Duodenal mucosa (tissue), 2 donors: ENCODE measurements around the gene DTYMK.
A peak's percentile ranks its signal among the peaks of the same experiment; 100 is the strongest.

ENCODE experiments used
- H3K27ac ChIP-seq: one replicate; pipeline ENCODE4 v1.7.0; 2013; ENCODE audit warnings: low read depth, low read length
- H3K27me3 ChIP-seq, 2 donors: one replicate each; pipeline ENCODE4 v1.7.0; 2013; ENCODE audit warnings: low read length in 2 of 2, control low read depth in 1 of 2; ENCODE audit not compliant: insufficient read depth in 2 of 2, control insufficient read depth in 1 of 2
- H3K36me3 ChIP-seq, 2 donors: one replicate each; pipeline ENCODE4 v1.7.0; 2013; ENCODE audit warnings: low read length in 2 of 2, control low read depth in 1 of 2; ENCODE audit not compliant: insufficient read depth in 2 of 2, control insufficient read depth in 1 of 2
- H3K4me1 ChIP-seq, 2 donors: one replicate each; pipeline ENCODE4 v1.7.0; 2013; ENCODE audit warnings: low read length in 2 of 2, control low read depth in 1 of 2; ENCODE audit not compliant: insufficient read depth in 2 of 2, control insufficient read depth in 1 of 2
- H3K4me3 ChIP-seq, 2 donors: one replicate each; pipeline ENCODE4 v1.7.0; 2013; ENCODE audit warnings: low read length in 2 of 2, low read depth in 1 of 2
- H3K9ac ChIP-seq, 2 donors: one replicate each; pipeline ENCODE4 v1.7.0; 2013; ENCODE audit warnings: low read length in 2 of 2, low read depth in 1 of 2
- H3K9me3 ChIP-seq, 2 donors: one replicate each; pipeline ENCODE4 v1.7.0; 2013; ENCODE audit warnings: low read length in 2 of 2, control low read depth in 1 of 2; ENCODE audit not compliant: control insufficient read depth in 1 of 2

DTYMK gene

DNA sequence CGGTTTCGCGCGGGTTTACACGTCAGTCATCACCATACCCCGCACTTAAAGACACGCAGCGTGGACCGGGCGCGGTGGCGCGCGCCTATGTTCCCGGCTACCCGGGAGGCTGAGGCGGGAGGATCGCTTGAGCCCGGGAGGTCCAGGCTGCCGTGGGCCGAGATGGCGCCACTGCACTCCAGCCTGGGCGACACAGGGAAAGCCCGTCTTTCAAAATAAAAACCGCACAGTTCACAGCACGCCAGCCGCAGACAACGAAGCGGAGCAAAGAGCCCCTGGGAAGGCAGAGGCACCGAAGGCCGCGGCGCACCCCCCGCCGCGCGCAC is 328 bp downstream of the DTYMK start:
- Histone ChIP-seq H3K4me1 (peaks cover 13 to 14% of the 10 kb centered on the region in 2 donors), H3K27ac (no peak overlapping the region), H3K9me3 (no peaks in the 10 kb centered on the region), H3K36me3 (peaks cover 4 to 15% of the 10 kb centered on the region in 2 donors), H3K9ac (peak overlapping the region; percentile 74 to 79), H3K4me3 (peak overlapping the region; percentile 87 to 89), H3K27me3 (no peaks in the 10 kb centered on the region)

DNA sequence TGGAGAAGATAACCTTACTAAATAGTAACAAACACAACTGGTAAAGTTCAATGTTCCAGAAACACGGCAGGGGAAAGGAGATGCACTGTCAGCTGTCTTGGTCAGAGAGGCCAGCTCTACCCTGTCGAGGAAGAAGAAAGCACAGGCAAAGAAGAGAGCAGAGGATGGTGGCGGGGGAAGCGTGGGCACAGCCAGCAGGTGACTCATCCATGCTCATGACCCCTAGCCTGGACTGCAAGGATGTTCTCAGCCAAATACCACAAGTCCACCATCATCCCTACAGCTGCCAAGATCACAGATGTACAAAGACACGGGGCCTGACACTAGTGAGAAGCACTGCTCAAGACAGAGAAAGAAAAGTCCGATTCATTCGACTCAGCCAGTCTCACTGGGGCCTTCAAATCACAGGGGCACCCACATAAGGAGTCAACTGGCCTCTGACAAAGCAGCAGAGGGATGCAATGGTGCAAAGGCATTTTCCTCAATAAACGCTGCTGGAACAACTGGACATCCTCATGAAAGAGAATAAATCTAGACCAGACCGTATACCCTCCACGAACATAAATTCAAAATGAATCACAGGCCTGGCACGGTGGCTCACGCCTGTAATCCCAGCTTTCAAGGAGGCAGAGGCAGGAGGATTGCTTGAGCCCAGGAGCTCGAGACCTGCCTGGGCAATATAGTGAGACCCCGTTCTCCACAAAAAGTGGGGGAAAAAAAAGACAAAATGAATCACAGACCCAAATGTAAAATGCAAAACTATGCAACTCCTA is 5.6 kb downstream of the DTYMK start:
- Histone ChIP-seq H3K36me3 (peaks cover 10 to 34% of the 10 kb centered on the region in 2 donors), H3K27me3 (no peaks in the 10 kb centered on the region), H3K27ac (no peak overlapping the region), H3K4me3 (no peak overlapping the region), H3K9me3 (no peaks in the 10 kb centered on the region), H3K4me1 (peaks cover 2 to 7% of the 10 kb centered on the region in 2 donors), H3K9ac (no peak overlapping the region)

DNA sequence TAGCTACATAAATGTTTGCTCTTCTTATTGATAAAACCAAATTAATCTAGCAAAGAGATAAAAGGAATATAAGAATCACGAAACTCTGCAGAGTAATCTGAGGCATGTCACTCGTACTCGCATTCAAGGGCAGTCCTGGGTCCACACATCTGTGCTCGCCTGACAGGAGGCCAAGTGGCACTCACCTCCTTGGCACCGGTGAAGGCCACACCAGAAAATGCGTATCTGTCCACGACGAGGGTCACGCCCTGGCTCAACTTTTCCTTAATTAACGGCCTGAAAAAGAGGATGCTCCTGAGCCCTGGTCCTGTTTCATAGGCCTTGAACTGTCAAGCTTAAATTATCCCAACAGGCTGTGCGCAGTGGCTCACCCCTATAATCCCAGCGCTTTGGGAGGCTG is 6.6 kb downstream of the DTYMK start:
- Histone ChIP-seq H3K27ac (no peak overlapping the region), H3K9me3 (no peaks in the 10 kb centered on the region), H3K36me3 (peaks cover 10 to 34% of the 10 kb centered on the region in 2 donors), H3K4me1 (no peaks in the 10 kb centered on the region), H3K27me3 (no peaks in the 10 kb centered on the region), H3K4me3 (no peak overlapping the region), H3K9ac (no peak overlapping the region)

DNA sequence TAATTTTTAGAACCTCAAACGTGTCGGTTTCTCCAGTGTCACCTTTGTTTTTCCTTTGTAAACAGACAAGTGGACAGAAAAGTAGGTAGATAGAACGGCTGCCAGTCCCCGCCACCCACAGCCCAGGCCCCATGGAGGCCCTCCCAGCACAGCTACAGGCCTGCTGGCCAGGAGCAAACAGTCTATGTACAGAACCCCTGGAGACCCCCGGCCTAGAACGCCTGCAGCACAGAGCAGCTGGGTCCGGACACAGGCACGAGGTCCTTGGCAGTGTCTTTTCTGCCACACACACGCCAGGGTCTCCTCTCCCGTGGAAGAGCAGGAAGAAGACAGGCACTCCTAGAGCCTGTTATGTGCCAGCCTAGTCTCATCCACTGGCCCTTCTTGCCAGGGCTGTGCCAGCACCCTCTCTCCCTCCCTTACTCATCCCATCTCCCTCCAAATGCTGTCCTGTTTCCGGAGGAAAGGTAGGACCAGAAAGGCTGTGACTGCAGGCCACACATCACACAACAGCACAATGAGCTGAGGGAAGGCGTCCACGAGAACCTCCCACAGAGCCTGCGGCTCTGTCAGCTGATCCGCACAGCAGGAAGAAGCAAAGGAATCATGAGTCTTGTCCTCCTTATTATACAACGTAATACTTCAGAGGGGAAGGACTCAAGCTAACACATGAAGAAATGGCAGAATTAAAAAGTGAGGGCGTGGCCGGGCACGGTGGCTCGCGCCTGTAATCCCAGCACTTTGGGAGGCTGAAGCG is 7.7 kb downstream of the DTYMK start:
- Histone ChIP-seq H3K27me3 (no peaks in the 10 kb centered on the region), H3K27ac (no peak overlapping the region), H3K4me1 (no peaks in the 10 kb centered on the region), H3K36me3 (peaks cover 10 to 41% of the 10 kb centered on the region in 2 donors), H3K9me3 (no peaks in the 10 kb centered on the region), H3K4me3 (no peak overlapping the region), H3K9ac (no peak overlapping the region)

DNA sequence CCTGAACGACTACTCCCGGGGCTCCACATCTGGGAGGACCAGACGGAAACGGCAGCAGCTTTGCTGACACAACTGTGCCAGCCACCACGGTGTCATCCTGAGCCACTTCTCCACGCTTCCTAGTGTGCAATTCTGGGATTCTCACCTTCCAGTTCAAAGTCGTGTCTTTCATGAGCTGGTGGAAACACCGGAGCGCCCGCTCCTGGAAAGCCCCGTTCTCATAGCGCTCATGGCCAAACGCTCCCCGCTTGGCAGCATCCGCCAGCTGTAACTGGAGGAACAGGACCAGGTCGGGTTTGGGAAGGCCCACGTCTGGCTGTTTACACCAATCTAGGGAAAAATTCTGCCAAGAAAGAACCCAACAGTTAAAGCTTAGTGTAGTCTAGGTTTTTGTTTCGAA is 8.3 kb downstream of the DTYMK start:
- Histone ChIP-seq H3K9me3 (no peaks in the 10 kb centered on the region), H3K4me1 (no peaks in the 10 kb centered on the region), H3K27me3 (no peaks in the 10 kb centered on the region), H3K9ac (no peak overlapping the region), H3K36me3 (peaks cover 10 to 41% of the 10 kb centered on the region in 2 donors), H3K4me3 (no peak overlapping the region), H3K27ac (no peak overlapping the region)

DNA sequence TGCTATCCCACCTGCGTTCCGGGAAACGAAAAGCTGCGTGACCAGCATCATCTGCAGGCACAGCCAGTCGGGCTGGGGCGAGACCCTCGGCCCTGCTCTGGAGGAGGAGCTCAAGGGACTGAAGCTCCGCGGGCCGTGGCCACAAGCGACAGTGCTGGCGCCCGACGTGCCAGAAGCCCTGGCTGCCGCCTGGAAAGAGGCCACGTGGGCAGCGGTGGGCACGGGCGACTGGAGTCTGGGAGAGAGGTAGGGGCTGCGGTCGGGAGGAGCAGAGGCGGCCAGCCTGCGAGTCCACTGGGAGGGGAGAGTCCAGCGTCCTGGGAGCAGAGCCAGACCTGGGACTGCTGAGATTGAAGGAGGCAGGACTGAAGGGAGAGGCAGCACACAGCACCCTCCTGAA is 9.2 kb downstream of the DTYMK start:
- H3K36me3 ChIP-seq, result peaks cover 10 to 45% of the 10 kb centered on the region in 2 donors
- H3K4me1 ChIP-seq, result no peaks in the 10 kb centered on the region
- no peak overlapping the region for H3K27ac ChIP-seq
- no peak overlapping the region for H3K4me3 ChIP-seq
- H3K9ac ChIP-seq, result no peak overlapping the region
- H3K9me3 ChIP-seq, result no peaks in the 10 kb centered on the region
- no peaks in the 10 kb centered on the region for H3K27me3 ChIP-seq

DNA sequence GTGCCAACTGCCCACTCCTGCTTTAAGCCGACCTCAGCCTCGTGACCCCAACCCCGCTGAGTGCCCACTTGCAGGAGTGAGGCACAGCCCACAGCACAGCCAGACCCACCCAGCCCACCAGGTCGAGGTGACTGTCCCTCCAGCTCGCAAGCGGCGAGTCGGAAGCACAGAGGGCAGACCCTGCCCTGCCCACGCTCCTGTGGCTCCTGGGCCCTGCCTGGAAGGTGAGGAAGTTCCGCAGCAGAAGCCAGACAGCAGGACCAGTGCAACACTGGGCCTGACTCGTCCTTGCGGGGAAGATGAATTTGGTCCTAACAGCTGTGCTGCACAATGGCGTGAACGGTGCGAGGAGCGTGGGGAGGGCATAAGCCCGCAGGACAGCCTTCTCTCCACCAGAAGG is 9.9 kb downstream of the DTYMK start:
- no peaks in the 10 kb centered on the region for H3K27me3 ChIP-seq
- no peak overlapping the region for H3K9ac ChIP-seq
- H3K9me3 ChIP-seq, result no peaks in the 10 kb centered on the region
- no peak overlapping the region for H3K27ac ChIP-seq
- no peak overlapping the region for H3K4me3 ChIP-seq
- peaks cover 10 to 52% of the 10 kb centered on the region in 2 donors for H3K36me3 ChIP-seq
- H3K4me1 ChIP-seq, result no peaks in the 10 kb centered on the region

DNA sequence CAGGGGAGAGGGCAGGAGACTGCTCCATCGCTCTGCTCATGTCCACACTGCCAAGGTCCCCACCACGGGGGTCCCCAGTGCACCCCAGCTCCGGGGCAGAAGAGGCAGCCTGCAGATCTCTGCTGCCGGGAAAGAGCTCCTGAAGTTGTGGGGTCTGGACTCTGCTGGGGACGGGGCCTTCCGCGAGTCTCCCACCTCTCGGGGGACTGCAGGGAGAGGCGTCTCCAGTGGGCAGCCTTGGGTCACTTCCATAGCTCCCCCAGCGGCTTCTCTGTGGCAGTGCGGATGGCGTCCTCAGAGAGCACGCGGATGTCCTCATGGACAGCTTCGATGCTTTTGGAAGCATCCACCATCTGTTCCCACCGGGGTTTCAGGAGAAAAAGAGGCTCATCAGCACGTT is 10.7 kb downstream of the DTYMK start:
- Histone ChIP-seq H3K27ac (no peak overlapping the region), H3K4me3 (no peak overlapping the region), H3K4me1 (no peaks in the 10 kb centered on the region), H3K36me3 (peaks cover 13 to 57% of the 10 kb centered on the region in 2 donors), H3K9ac (no peak overlapping the region), H3K27me3 (no peaks in the 10 kb centered on the region), H3K9me3 (no peaks in the 10 kb centered on the region)

DNA sequence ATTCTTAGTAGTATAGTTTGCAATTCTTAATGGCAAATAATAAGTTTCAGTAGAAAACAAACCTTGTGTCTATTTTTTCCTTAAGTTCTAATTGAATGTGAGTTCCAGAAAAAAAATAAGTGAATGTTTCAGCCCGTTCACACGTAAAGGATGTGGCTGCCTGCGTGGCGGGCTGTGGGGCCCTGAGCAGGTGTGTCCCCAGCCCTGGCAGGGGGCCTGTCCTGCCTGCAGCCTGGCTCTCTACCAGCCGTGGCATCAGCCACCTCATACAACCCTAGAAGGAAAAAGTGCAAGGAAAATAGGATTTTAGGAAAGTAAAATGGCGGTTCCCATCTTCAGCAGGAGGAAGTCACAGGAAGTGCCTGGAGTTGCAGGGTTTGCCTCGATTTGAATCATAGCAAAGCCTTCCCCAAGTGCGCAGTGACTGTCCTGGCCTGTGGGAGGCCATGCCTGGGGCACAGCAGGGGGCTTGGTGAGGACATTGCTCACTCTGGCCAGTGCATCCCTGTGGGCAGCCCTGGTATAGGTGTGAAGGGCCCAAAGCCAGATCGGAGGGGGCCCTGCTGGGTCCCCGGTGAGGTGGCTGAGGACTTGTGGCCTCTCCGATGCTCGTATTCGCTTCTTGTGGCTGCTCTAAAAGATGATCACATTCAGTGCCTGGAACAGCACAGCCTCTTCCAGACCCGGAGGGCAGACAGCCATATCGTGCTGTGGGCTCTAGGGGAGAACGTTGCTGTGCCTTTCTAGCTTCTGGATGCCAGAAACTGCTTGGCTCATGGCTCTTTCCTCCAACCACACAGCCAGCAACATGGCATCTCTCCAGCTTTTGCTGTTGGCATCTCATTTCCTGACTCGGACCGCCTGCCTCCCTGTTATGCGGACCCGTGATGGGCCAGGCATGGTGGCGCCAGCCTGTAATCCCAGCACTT is 12.6 kb downstream of the DTYMK start:
- H3K9ac ChIP-seq, result no peak overlapping the region
- H3K36me3 ChIP-seq, result peaks cover 18 to 66% of the 10 kb centered on the region in 2 donors
- no peaks in the 10 kb centered on the region for H3K4me1 ChIP-seq
- H3K4me3 ChIP-seq, result no peak overlapping the region
- no peaks in the 10 kb centered on the region for H3K9me3 ChIP-seq
- no peak overlapping the region for H3K27ac ChIP-seq
- H3K27me3 ChIP-seq, result no peaks in the 10 kb centered on the region
